Measurements from ENCODE around the gene TBC1D2. TPM values are rescaled to one million over a fixed set of nuclear protein-coding genes. Genes with fewer than 3 reads are reported as not detected.

Gene TBC1D2
- total and polyA plus RNA-seq, 10 of the 15 experiments (the other 5 are each of a cell fraction or from before 2014, with no cell fraction given), result 0.04 to 1.6 (median 1.1) TPM

DNA sequence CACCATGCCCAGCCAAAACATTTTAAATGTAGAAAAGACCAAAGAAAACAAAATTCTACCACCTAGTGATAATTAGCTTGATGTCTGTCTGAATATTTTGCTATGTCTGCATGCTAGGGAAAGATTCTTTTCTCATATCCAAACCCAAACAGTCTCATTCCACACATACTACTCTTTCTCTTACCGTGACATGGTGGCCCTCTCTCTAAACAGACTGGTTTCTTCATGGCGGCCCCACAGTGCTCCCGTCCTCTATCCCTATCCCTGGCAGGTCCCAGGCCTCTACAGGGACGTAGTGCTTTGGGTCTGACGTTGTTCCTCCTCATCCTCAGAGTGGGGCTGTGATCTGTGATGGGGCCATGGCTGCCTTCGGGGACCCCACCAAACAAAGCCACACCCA lies 71.1 kb downstream of the TBC1D2 start (continued):
- TF ChIP-seq, protein P1, sequence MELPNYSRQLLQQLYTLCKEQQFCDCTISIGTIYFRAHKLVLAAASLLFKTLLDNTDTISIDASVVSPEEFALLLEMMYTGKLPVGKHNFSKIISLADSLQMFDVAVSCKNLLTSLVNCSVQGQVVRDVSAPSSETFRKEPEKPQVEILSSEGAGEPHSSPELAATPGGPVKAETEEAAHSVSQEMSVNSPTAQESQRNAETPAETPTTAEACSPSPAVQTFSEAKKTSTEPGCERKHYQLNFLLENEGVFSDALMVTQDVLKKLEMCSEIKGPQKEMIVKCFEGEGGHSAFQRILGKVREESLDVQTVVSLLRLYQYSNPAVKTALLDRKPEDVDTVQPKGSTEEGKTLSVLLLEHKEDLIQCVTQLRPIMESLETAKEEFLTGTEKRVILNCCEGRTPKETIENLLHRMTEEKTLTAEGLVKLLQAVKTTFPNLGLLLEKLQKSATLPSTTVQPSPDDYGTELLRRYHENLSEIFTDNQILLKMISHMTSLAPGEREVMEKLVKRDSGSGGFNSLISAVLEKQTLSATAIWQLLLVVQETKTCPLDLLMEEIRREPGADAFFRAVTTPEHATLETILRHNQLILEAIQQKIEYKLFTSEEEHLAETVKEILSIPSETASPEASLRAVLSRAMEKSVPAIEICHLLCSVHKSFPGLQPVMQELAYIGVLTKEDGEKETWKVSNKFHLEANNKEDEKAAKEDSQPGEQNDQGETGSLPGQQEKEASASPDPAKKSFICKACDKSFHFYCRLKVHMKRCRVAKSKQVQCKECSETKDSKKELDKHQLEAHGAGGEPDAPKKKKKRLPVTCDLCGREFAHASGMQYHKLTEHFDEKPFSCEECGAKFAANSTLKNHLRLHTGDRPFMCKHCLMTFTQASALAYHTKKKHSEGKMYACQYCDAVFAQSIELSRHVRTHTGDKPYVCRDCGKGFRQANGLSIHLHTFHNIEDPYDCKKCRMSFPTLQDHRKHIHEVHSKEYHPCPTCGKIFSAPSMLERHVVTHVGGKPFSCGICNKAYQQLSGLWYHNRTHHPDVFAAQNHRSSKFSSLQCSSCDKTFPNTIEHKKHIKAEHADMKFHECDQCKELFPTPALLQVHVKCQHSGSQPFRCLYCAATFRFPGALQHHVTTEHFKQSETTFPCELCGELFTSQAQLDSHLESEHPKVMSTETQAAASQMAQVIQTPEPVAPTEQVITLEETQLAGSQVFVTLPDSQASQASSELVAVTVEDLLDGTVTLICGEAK (IDR thresholded peaks at IDR 0.05; ENCODE audit: borderline replicate concordance), result no peak
- TF ChIP-seq IKZF2 (IDR thresholded peaks at IDR 0.05) (no peak), FOXM1 (IDR thresholded peaks at IDR 0.05; ENCODE audit: low read depth, low read length) (no peak)

DNA sequence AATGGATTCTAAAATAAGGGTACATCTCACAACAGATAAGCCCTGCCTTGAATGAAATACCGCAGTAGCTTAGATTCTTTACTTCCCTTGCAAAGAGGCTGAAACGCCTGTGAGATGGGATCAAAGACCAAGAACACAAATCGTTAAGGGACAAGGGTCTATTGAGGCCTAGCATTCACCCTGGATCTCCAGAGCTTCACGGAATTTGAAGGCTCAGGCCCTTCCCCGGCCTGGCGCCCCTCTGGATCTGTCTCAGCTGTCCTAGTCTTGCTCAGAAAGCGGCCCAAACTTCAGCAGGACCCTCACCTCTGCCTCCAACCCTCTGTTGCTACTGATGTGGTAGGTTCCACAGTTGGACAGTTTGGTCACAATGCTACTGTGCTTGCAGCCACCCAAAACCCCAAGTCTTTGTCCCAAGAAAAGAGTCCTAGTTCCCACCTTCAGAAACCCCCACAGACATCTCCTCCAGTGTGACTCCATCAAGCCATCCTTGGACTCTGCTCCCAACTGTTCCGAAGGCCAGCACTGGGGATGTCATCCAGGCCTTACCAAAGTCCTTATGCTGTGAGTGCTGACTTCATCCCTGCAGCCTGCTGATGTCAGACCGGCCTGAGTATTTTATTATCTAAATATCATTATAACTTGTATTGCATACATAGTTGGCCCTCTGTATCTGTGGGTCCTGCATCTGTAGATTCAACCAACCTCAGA lies 72.4 kb downstream of the TBC1D2 start:
- BruUV-seq (replicated peaks), result no TSS peak
- 81% methylated on average over 9 of the region's 9 CpGs for WGBS (ENCODE audit: insufficient coverage, insufficient replicate concordance, low lambda C conversion rate, missing lambda C conversion rate)
- no peaks in the 10 kb centered on the region for H3K9me3 ChIP-seq (replicated peaks; ENCODE audit: control insufficient read depth, insufficient read depth, low read length)
- POLR2A ChIA-PET, result no interaction called here
- TF ChIP-seq IKZF1 (conservative IDR thresholded peaks at IDR 0.05), result no peak
- TF ChIP-seq, protein P2, sequence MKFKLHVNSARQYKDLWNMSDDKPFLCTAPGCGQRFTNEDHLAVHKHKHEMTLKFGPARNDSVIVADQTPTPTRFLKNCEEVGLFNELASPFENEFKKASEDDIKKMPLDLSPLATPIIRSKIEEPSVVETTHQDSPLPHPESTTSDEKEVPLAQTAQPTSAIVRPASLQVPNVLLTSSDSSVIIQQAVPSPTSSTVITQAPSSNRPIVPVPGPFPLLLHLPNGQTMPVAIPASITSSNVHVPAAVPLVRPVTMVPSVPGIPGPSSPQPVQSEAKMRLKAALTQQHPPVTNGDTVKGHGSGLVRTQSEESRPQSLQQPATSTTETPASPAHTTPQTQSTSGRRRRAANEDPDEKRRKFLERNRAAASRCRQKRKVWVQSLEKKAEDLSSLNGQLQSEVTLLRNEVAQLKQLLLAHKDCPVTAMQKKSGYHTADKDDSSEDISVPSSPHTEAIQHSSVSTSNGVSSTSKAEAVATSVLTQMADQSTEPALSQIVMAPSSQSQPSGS (IDR thresholded peaks at IDR 0.05; ENCODE audit: low read length), result no peak
- no peak for TF ChIP-seq MLLT1 (IDR thresholded peaks at IDR 0.05)
- TF ChIP-seq GATAD2B (conservative IDR thresholded peaks at IDR 0.05; ENCODE audit: low read depth), result no peak
- no peak for TF ChIP-seq RAD21 (IDR thresholded peaks at IDR 0.05; ENCODE audit: insufficient read depth, low read depth, low read length)
- H3K27ac ChIP-seq (ENCODE audit: control insufficient read depth, insufficient read depth), result no peak overlapping the region
- in situ Hi-C loops (cut with MboI) (no loop called here), intact Hi-C loops (cut with micrococcal nuclease; ENCODE audit: unreplicated experiment) (no loop called here)
- CTCF ChIA-PET, result no interaction called here
- H2AFZ ChIP-seq (ENCODE audit: control insufficient read depth, low read depth, low read length), result no peak overlapping the region
- H3K4me2 ChIP-seq (ENCODE audit: control insufficient read depth, insufficient read depth), result no peak overlapping the region
- FAIRE-seq (no peak), ATAC-seq (no peak), DNase-seq (ENCODE audit: low read depth, low spot score) (no peak)
- no peaks in the 10 kb centered on the region for H3K27me3 ChIP-seq (replicated peaks in 1 of 2; ENCODE audit: control insufficient read depth in 2 of 2, insufficient read depth in 2 of 2, low read length in 1 of 2)
- H3K4me3 ChIP-seq, result no peak overlapping the region
- H4K20me1 ChIP-seq (ENCODE audit: control insufficient read depth, insufficient read depth), result no peaks in the 10 kb centered on the region
- H3K36me3 ChIP-seq (ENCODE audit: control insufficient read depth in 2 of 2, insufficient read depth in 2 of 2, low read length in 1 of 2), result no peaks in the 10 kb centered on the region
- no peaks in the 10 kb centered on the region for H3K4me1 ChIP-seq (ENCODE audit: control insufficient read depth, insufficient read depth, low read length)
- H3K9ac ChIP-seq (ENCODE audit: control insufficient read depth, insufficient read depth, low read length), result no peak overlapping the region
- no peaks in the 10 kb centered on the region for H3K79me2 ChIP-seq (ENCODE audit: control insufficient read depth, insufficient read depth, low read length)
- RAD21 ChIA-PET (ENCODE audit: unreplicated experiment), result no interaction called here
- SMC1A ChIA-PET (ENCODE audit: uncharacterized antibody, unreplicated experiment), result interaction anchor here (0.6 to 1.1 kb wide), 2 partner anchors 64 to 157 kb away, joined by 3 read pairs; partner anchors contain the start of gene TRIM14
